ENCODE results near the gene ST3GAL5. TPM values are rescaled to one million over a fixed set of nuclear protein-coding genes. Genes with fewer than 3 reads are reported as not detected.

The ST3GAL5 gene
- total and polyA plus RNA-seq, 2 of the 8 experiments (the other 6 are each of a cell fraction or from before 2014, with no cell fraction given): 1.9 to 4.5 TPM

- TF ChIP-seq KDM4A (IDR thresholded peaks at IDR 0.05; ENCODE audit: low read depth, low read length, severe bottlenecking): no peak
- TF ChIP-seq SIX5 (IDR thresholded peaks at IDR 0.05; ENCODE audit: low read depth, low read length): no peak
- TF ChIP-seq CEBPB (IDR thresholded peaks at IDR 0.05; ENCODE audit: low read depth, low read length): no peak
- TF ChIP-seq E2F6 (IDR thresholded peaks at IDR 0.05): no peak
- 0 out of 2 replicates have a peak, but pooled peaks have one; percentile 59 for TF ChIP-seq RBBP5 (IDR thresholded peaks at IDR 0.05; ENCODE audit: borderline replicate concordance, low read depth, low read length)
- TF ChIP-seq NANOG (IDR thresholded peaks at IDR 0.05; ENCODE audit: insufficient read depth, low read depth, low read length, poor library complexity, severe bottlenecking): no peak
- TF ChIP-seq PHF8 (conservative IDR thresholded peaks at IDR 0.05; ENCODE audit: low read depth, low read length): no peak
- TF ChIP-seq ATF2 (IDR thresholded peaks at IDR 0.05; ENCODE audit: low read length): no peak
- no peak for TF ChIP-seq ATF3 (IDR thresholded peaks at IDR 0.05; ENCODE audit: insufficient read depth, low read depth, low read length)
- peak; percentile 17; the same call in 1 of the 2 replicates for TF ChIP-seq GABPA (IDR thresholded peaks at IDR 0.05; ENCODE audit: borderline replicate concordance, insufficient read depth, low read length)
- TF ChIP-seq RFX5 (IDR thresholded peaks at IDR 0.05; ENCODE audit: borderline replicate concordance, low read depth, low read length): no peak
- no peak for TF ChIP-seq YY1 (IDR thresholded peaks at IDR 0.05; ENCODE audit: low read depth, low read length)
- no peak for TF ChIP-seq TCF12 (IDR thresholded peaks at IDR 0.05; ENCODE audit: low read depth, low read length)
Measured at GRCh38 chr2:85826990-85827878, 61.6 kb downstream of the ST3GAL5 start (continued).

Measured in H1 (cell line).